ENCODE measurements around the gene TNS4. TPM values are rescaled to one million over a fixed set of nuclear protein-coding genes. Genes with fewer than 3 reads are reported as not detected.

Gene TNS4
- total RNA-seq, 2 experiments from 2014 or later, result 0.22 to 0.97 TPM

DNA sequence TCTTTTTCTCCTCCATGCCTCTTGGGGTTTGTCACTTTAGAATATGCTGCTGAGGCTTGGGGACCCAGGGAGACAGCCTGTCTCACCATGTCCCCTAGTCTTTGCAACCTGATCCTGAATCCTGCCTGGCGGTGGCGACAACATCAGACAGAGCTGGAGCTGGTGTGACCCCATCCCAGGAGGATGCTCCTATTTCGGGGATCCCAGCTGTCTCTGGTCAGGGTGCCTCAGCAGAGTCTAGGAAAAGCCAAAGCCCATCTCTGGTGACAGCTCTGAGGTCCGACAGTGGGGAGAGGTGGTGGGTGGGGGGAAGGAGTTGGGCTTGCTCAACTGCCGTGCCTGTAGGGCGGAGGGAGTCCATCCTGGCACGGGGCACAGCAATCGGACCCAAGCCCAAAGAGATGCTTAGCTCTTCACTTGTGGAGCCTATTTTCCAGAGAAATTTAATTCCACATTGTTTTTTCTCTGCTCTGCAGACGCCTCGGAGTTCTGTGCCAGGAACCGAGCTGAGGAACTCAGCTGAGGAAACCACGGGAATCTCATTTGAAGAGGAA lies 10.3 kb upstream of the TNS4 start:
- ChIA-PET POLR2A (interaction anchor here (1.4 kb wide), 1 partner anchor 36 kb away, joined by 3 read pairs; no protein-coding TSS in a partner anchor), CTCF (ENCODE audit: unreplicated experiment) (interaction anchor here (0.5 kb wide), 1 partner anchor 1299 kb away, joined by 3 read pairs; no protein-coding TSS in a partner anchor)
- H3K4me3 ChIP-seq (ENCODE audit: low read depth, low read length, poor library complexity, severe bottlenecking), result no peak overlapping the region
- H3K4me2 ChIP-seq (ENCODE audit: low read length), result no peak overlapping the region
- H3K27ac ChIP-seq (ENCODE audit: low read depth, low read length, poor library complexity, severe bottlenecking), result no peak overlapping the region
- no peak for DNase-seq (ENCODE audit: low spot score)
- BruUV-seq (replicated peaks), result no TSS peak
- no peaks in the 10 kb centered on the region for H4K20me1 ChIP-seq (ENCODE audit: insufficient read depth, low read length)
- no peak overlapping the region for H2AFZ ChIP-seq (ENCODE audit: low read length)
- H3K79me2 ChIP-seq (ENCODE audit: insufficient read depth, low read depth, low read length), result no peaks in the 10 kb centered on the region
- H3K36me3 ChIP-seq (ENCODE audit: insufficient read depth, low read length), result no peaks in the 10 kb centered on the region
- TF ChIP-seq EZH2phosphoT487 (IDR thresholded peaks at IDR 0.05; ENCODE audit: borderline replicate concordance, low read depth, low read length) (no peak), CTCF (conservative IDR thresholded peaks at IDR 0.05; ENCODE audit: low read length) (no peak)
- H3K9me2 ChIP-seq (ENCODE audit: insufficient read depth, low read length), result no peaks in the 10 kb centered on the region
- H3K4me1 ChIP-seq (ENCODE audit: insufficient read depth, low read length, poor library complexity, severe bottlenecking), result peaks cover 20% of the 10 kb centered on the region
- intact Hi-C loops (cut with micrococcal nuclease; ENCODE audit: unreplicated experiment), result no loop called here
- H3K9me3 ChIP-seq (ENCODE audit: low read length), result no peaks in the 10 kb centered on the region

GRCh38 chr17:40511136-40511535 lies 9.7 kb upstream of the TNS4 start:
- Histone ChIP-seq H4K20me1 (ENCODE audit: insufficient read depth, low read length) (no peaks in the 10 kb centered on the region), H3K9me3 (ENCODE audit: low read length) (no peaks in the 10 kb centered on the region), H3K27ac (ENCODE audit: low read depth, low read length, poor library complexity, severe bottlenecking) (no peak overlapping the region), H3K4me2 (ENCODE audit: low read length) (no peak overlapping the region), H3K36me3 (ENCODE audit: insufficient read depth, low read length) (no peaks in the 10 kb centered on the region), H3K79me2 (ENCODE audit: insufficient read depth, low read depth, low read length) (no peaks in the 10 kb centered on the region), H3K4me1 (ENCODE audit: insufficient read depth, low read length, poor library complexity, severe bottlenecking) (peaks cover 14% of the 10 kb centered on the region), H3K4me3 (ENCODE audit: low read depth, low read length, poor library complexity, severe bottlenecking) (no peak overlapping the region), H2AFZ (ENCODE audit: low read length) (no peak overlapping the region), H3K9me2 (ENCODE audit: insufficient read depth, low read length) (no peaks in the 10 kb centered on the region)
- intact Hi-C loops (cut with micrococcal nuclease; ENCODE audit: unreplicated experiment), result no loop called here
- ChIA-PET POLR2A (interaction anchor here (1.4 kb wide), 1 partner anchor 36 kb away, joined by 3 read pairs; no protein-coding TSS in a partner anchor), CTCF (ENCODE audit: unreplicated experiment) (no interaction called here)
- TF ChIP-seq EZH2phosphoT487 (IDR thresholded peaks at IDR 0.05; ENCODE audit: borderline replicate concordance, low read depth, low read length) (no peak), CTCF (conservative IDR thresholded peaks at IDR 0.05; ENCODE audit: low read length) (no peak)
- BruUV-seq (replicated peaks), result no TSS peak
- no peak for DNase-seq (ENCODE audit: low spot score)

DNA sequence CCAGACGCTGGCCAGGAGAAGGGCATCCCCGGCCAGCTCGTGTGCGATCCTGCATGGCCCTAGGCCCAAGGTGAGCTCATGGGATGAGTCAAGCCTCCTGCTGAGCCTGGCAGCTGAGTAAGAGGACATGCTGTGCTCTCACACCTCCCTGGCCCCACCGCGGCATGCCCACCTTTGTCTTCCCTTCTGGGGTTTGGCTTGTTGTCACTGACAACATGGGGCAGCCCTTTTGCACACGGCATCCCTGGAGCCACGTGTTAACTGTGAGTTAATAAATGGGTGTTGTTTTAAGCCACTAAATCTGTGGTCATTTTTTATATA lies 8.9 kb upstream of the TNS4 start:
- TF ChIP-seq CTCF (conservative IDR thresholded peaks at IDR 0.05; ENCODE audit: low read length) (no peak), EZH2phosphoT487 (IDR thresholded peaks at IDR 0.05; ENCODE audit: borderline replicate concordance, low read depth, low read length) (no peak)
- DNase-seq (ENCODE audit: low spot score), result no peak

More for the DNA sequence above, 8.9 kb upstream of the TNS4 start:
- no peak overlapping the region for H3K27ac ChIP-seq (ENCODE audit: low read depth, low read length, poor library complexity, severe bottlenecking)
- H3K9me3 ChIP-seq (ENCODE audit: low read length), result no peaks in the 10 kb centered on the region
- H3K4me1 ChIP-seq (ENCODE audit: insufficient read depth, low read length, poor library complexity, severe bottlenecking), result peaks cover 5% of the 10 kb centered on the region
- H3K9me2 ChIP-seq (ENCODE audit: insufficient read depth, low read length), result no peaks in the 10 kb centered on the region
- CTCF ChIA-PET (ENCODE audit: unreplicated experiment), result interaction anchor here (0.6 kb wide), 1 partner anchor 105 kb away, joined by 4 read pairs; no protein-coding TSS in a partner anchor
- H3K79me2 ChIP-seq (ENCODE audit: insufficient read depth, low read depth, low read length), result no peaks in the 10 kb centered on the region
- no TSS peak for BruUV-seq (replicated peaks)
- intact Hi-C loops (cut with micrococcal nuclease; ENCODE audit: unreplicated experiment), result no loop called here
- no peaks in the 10 kb centered on the region for H3K36me3 ChIP-seq (ENCODE audit: insufficient read depth, low read length)
- no peaks in the 10 kb centered on the region for H4K20me1 ChIP-seq (ENCODE audit: insufficient read depth, low read length)
- no peak overlapping the region for H2AFZ ChIP-seq (ENCODE audit: low read length)
- no peak overlapping the region for H3K4me2 ChIP-seq (ENCODE audit: low read length)
- no peak overlapping the region for H3K4me3 ChIP-seq (ENCODE audit: low read depth, low read length, poor library complexity, severe bottlenecking)
- POLR2A ChIA-PET, result interaction anchor here (0.6 kb wide), 1 partner anchor 172 kb away, joined by 6 read pairs; no protein-coding TSS in a partner anchor
